NCI-H2171 treated with DMSO at 0.1 percent for 48 hours (cell line): Measurements from ENCODE around the gene MICAL2.

Experiments
- DNase-seq: peaks from one replicate; lab custom pipeline; 2025; lab: John Stamatoyannopoulos, UW

Gene MICAL2

DNA sequence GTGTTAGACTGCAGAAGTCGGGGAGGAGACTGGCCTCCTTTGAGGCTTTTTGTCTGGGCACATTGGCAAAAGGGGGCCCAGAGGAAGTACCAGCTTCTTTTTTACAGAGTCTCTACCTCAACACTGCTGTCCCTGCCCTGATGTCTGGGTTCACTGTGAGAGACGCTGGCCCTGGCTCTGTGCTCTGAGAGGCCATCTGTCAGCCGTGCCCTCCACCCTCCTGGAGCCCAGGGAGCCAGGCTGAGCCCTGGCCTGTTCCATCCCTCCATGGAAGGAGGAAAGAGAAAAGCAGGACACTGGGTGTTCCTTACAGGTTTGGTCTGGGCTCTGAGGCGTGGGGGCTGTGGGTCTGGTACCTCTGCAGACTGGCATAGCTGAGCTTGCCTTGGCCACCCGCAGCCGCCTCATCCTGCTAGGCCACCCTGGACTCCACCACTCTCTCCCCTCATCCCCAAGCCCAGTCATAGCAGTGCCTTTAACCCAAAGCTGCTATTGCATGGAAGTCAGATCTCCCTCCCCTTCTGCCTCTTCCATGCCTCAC lies 161.5 kb downstream of the MICAL2 start:
- peak; percentile 10 for DNase-seq

DNA sequence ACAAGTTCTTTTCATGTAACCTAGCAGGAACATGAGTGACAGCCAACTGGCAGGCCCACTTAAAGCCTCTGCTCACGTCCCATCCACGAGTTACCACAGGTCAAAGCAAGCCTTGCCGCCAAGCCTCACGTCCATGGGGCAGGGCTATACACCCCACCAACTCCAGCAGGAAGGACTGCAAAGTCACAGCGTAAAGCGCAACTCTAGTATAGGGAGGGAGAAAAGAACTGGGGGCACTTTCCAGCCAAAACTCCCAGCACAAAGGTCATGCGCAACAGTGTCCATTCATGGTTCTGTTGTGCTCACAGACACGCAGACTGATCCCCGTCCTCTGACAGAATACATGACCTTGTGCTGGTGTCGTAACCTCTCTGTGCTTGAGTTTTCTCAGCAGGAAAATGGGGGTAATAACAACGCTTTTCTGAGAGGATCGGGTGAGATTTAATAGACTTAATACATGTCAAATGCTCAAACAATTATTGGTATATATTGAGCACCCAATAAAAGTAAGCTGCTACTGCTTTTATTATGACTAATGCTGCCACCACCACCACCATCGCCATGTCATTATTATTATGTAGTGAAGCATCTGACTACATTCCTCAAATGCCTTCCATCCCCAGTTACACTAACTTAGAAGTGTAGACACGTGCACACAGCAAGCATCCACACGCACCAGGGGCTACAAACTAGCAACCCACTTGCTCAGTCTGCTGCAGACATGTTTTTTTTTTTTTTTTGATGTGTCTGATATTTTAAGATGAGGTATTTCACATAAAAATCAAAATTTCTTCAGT lies 162.6 kb downstream of the MICAL2 start:
- no peak for DNase-seq

DNA sequence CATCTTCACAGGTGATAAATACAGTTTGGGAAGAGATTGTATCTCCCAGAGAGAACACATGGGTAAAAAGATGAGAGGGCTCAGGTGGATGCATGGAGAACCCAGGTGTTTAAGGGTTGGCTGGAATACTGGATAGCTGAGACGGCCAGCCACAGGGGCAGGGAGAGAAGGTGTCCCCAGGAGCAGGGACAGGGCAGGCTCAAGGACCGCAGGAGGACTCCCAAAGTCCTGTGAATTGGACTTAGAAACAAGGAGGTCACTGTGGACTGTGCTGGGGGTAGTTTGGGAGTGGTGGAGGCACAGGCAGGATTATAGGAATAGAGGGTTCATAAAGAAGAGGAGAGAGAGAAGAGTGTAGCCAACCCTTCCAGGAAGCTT lies 163.2 kb downstream of the MICAL2 start:
- DNase-seq, result no peak

DNA sequence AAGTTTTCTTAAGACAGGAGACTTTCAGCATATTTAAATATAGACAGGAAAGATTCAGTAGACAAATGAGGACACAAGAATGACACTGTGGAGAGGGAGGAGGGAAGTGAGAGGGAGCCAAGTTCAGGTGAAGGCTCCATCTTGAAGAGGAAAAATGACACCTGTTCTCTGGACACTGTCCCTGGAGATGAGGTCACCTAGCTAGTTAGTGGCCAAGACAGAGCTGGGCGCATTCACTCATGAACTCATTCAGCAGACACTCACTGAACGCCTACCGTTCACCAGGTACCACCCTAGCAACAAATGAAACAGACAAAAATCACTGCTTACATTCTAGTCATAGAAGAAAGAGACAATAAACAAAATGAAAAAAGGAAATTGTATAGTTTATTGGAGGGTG lies 163.7 kb downstream of the MICAL2 start:
- no peak for DNase-seq

DNA sequence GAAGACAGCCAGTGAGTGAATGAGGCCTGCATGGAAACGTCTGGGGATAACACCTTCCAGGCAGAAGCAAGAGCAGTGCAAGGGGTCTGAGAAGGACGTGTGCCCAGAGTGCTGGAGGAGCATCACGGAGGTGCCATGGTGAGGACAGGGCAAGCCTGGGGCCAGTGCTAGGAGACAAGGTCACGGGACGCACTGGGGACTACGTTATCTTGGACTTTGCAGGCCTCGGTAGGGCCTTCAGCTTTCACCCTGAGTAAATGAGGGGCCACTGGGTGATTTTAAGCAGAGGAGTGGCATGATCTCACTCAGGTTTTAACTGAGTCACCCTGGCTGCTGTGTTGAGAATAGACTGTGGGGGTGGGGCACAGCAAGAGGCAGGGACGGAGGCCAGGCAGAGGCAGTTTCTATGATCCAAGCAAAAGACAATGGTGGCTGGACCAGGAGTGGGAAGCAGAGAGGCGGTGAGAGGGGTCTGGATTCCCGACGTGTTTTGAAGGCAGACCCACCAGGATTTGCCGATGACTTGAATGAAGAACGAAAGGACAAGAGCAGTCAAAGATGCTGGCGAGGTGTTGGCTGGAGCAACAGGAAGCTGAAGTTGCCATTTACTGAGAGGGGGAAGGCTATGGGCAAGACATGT lies 164.3 kb downstream of the MICAL2 start:
- DNase-seq, result no peak

DNA sequence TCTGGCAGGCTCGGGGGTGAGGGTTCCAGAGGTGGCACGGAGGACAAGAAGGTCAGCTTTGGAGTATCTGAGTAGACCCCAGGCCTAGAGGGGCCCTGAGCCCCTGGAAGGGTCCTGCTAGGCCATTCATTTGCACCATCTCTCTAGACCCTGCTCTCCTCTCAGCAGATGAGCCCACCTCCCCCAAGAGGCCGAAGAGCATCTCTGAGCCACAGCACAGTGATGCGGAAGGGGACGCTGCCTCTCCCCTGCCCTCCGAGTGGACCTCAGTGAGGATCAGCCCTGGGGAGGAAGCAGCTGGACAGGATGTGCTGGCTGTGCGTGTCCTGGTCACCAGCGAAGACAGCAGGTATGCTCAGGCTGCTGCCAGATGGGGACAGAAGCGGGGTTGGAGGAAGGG lies 165.4 kb downstream of the MICAL2 start:
- DNase-seq, result no peak

DNA sequence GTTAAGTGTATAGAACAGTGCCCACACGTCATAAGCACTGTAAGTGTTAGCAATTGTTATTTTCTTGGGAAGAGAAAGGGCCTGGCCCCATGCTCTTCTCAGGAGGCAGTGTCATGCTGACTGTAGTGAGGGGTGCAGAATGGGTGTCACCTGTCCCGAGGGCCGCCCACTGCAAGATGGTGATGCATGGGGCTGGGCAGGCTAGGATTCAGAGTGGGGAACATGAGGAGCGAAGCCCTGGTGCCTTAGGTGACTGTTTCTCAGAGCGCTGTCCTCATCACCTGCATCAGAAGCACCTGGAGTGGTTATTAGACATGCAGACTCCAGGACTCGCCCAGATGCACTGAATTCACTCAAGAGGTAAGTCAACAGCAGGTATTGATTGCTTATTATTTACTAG lies 166.0 kb downstream of the MICAL2 start:
- DNase-seq, result no peak

DNA sequence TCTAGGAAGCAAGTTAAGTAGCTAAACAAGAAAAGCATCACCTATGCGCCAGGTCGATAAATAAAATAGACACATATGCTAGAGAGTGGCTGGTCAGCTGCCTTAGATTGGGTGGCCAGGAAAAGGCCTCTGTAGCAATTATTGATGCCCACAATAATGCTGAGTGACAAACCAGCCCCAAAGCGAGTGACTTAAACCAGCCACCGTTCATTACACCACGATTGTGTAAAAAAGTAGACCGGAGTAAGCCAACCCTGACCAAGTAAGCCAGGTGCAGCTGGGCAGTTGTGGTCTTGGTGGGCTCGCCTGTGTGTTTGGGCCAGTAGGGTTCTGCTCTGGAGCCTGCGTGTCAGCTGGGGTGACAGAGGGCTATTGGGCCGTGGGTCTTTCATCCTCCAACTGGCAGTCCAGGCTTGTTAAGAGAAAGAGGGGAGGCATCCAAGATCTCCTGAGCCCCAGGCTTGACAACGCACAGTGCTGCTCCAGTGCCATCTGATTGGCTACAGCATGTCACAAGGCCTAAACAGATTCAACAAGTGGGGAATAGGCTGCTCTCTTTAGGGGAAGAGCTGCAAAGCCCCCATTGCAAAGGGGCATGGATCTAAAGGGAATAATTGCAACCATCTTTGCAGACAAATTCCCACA lies 166.6 kb downstream of the MICAL2 start:
- no peak for DNase-seq

DNA sequence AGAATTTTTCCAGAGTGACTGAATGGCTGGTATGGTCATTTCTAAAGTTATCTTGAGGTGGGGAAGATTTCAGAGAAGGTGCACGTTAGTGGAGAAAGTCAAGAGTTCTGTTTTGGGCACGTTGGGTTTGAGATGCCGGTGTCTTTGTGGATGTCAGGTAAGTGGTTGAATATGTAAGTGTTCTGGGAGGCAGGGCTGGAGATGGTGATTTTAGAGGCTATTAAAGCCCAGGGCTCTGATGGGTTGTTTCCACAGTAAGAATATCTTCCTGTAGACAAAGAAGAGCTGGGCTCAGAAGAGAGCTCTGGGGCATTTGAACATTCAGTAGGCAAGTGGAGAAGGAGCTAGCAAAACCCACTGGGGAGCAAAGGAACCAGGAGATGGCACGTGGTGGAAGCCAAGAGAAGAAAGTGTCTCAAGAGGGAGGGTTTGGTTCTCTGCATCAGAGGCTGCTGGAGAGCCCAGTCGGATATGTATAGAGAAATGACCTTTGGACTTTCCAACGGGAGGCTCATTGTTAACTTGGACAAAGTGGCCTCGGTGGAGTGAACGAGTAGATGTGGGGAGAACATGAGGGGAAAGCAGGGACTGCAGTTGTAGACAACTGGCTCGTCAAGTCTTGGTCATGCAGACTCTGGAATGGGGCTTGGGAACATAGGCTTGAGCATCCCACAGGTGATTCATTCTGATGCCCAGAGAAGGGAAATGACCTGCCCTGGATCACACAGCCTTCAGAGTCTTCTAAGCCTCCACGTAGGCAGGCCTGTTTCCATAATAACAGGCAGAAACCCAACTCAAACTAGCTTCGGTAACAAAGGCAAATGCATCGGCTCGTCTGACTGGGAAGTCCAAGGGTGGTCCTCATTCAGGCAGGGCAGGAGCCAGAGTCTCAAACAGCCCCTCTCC lies 168.6 kb downstream of the MICAL2 start:
- DNase-seq, result no peak

DNA sequence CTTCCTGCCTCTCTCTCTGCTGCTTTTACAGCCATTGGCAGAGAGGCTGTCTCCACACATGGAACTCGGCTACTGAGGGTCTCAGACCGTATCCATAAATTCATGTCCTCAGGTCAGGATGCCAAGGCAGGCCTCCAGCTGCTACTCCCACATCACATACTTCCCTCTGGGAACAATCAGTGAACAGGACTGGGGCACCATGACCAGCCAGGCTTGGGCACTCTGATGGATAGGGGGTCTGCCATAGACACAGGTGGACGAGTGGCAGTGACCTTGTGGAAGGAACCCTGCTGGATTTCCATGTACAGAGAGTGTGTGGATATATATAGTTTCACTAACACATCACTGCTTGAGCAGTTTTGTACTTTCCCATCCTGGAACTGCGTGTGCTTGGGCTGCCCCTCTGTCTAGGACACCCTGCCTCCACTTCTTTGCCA lies 169.3 kb downstream of the MICAL2 start:
- no peak for DNase-seq

DNA sequence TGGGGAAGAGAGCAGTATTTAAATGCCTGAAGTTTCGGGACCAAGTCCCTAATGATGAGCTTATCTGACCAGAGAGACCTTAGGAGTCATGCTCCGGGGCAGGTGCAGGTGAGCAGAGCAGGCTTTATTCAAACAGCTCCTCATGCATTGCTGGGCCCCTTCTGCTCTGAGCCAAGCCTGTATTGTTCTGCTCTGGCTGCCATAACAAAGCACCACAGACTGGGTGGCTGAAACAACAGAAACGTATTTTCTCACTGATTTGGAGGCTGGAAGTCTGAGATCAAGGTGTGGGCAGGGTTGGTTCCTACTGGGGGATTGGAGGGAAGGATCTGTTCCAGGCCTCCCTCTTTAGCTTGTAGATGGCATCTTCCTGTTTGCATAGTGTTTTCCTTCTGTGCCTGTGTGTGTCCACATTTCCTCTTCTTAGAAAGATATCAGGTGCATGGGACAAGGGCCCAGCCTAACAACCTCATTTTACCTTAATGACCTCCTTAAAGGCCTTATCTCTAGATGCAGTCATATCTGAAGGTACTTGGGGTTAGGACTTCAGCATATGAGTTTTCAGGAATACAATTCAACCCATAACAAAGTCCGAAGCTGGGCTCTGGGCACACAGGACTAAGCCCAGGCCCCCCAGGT lies 169.9 kb downstream of the MICAL2 start:
- DNase-seq, result no peak

DNA sequence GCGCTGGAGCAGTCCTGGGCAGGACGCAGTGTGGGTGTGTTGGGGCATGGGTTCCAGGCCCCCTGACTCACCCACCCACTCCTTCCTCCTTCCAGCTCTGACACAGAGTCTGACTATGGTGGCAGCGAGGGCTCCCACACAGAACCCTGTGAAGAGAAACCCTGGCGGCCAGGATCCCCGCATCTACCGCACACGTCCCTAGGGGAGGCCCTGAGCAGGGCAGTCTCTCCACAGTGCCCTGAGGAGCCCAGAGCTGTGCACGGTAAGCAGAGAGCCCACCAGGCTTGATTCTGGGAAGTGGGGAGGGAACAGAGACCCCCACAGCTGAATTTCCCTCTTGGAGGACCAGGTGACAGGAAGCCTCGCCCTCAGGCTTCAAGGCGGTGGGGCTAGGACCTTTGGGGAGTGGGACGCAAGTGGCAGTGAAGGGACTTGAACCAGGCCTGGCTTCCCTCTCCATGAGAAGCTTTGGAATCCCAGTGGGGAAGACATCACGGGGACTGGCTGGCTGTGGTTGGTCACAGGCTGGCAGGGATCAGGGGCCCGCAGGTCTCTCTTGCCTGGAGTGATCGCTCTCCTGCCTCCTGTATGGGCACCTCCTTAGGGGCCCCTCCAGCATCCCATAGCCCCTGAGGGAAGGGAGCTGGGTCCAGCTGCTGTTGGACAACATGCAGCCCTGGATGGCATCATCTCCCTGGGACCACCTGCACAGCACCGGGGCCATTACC lies 170.6 kb downstream of the MICAL2 start:
- no peak for DNase-seq

DNA sequence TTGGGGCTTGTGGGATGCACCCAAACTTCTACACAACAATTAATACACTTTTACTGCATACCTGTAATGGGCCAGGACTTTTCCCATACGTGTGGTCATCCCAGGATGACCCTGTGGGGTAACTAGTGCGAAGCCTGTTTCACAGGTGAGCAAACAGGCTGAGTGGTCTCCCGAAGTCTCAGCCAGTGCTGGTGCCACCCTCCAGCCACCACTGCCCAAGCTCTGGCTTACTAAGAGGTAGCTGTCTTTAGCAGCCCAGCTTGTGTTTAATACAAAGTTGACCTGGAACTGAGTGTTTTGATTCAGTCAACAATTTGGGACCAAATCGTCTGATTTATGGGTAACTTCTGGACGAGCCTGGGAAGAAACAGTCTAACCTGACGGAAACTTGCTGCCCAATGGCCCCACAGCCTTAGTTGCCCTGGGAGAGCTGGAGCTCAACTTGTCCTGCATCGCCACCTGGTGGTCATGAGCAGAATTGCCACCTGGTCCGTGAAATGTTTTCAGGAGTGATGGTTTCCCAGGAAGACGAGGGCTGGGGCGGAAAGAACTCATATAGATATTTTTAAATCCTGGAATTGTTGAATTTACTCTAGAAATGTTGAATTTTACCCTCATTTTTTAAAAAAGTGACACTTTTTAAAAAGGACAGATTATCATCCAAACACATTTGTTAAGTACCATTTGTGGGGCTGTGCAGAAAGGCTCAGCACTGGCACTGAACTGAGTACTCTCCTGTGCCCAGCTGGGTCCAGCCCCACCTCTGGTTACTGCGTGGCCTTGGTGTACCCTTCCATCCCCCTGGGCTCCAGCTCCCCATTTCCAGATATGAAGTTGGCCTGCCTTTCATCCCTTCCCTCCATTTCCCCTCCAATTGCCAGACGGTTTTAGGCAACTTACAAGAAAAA lies 171.4 kb downstream of the MICAL2 start:
- peak; percentile 53 for DNase-seq

DNA sequence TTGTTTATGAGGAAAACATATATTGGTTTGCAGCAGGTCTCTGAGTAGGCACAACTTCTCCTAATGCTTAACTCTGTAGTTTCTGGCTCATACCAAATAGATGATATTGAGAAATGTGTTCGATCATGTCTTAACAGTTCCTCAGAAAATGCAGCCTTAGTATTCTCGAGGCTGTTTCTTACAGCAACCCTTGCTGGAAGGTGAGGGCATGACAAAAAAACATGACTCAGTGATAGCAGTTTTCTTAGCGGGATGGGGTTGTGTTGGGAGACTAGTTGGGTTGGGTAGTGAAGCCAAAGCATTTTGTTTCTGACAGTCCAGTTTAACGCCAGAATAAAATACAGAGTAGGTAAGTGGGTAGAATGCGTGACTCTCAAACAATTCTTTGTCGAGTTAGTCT lies 172.3 kb downstream of the MICAL2 start:
- DNase-seq, result no peak

DNA sequence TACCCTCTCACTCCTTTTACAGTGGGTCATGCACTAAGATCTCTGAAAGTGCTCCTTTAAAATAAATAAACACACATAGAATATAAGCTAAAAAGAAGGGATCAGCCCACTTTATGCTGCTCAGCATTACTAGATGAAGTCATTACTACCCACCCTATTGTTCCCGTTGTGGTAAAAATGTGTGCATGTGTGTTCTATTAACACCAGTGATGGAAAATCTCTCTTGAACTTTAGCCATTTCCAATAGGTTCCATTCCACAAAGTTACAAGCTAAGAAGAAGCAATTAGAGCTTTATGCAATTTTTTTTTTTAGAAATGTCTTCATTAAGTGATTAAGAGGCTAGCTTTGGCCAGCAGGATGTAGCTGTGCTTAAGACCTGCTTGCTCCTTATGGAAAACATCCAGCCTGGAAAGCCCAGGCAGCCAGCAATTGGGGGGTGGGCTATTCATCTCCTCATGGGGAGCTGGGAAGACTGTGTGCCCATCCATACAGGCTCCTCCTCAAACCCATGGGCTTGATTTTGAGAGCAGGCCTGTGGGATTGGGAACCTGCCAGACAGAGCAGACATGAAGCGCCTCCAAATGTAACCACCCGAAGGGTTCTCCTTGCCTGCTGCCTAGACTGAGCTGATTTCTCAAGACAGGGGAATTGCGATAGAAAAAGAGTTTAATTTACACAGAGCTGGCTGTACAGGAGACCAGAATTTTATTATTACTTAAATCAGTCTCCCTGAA lies 174.1 kb downstream of the MICAL2 start:
- no peak for DNase-seq

DNA sequence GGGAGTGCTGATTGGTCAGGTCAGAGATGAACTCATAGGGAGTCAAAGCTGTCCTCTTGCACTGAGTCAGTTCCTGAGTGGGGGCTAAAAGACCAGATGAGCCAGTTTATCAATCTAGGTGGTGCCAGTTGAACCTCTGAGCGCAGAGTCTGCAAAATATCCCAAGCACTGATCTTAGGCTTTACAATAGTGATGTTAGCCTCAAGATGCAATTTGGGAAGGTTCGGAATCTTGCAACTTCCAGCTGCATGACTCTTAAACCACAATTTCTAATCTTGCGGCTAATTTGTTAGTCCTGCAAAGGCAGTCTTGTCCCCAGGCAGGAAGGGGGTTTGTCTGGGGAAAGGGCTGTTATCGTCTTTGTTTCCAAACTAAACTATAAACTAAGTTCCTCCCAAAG lies 174.7 kb downstream of the MICAL2 start:
- no peak for DNase-seq

DNA sequence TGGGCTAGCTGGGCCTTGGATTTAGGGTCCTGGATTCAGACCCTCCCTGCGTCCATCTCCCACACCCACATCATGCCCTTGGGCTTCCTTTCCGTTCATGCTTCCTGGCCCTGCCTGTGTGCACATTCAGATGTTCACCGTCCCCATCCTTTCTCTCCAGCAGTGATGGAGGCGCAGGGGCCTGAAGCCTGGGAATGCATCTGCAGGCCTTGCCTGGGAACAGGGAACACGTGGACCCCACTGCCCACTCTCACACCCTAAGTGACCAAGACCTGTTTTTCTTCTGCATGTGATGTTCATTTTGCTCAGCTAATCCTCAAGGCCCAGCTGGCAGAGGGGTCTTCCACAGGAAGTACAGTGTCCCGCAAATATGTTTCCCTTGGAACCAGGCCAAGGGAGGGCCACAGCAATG lies 175.4 kb downstream of the MICAL2 start:
- no peak for DNase-seq

DNA sequence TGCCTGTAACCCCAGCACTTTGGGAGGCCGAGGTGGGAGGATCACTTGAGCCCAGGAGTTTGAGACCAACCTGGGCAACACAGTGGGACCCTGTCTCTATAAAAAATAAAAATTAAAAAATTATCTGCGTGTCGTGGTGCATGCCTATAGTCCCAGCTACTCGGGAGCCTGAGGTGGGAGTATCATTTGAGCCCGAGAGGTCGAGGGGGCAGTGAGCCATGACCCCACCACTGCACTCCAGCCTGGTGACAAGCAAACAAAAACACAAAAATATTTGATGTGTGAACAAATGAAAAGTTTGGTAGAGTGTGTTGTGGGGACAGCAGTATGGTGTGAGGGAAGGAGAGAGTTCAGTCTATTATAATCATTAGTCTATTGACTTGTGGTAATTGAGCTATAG lies 176.2 kb downstream of the MICAL2 start:
- DNase-seq, result no peak

DNA sequence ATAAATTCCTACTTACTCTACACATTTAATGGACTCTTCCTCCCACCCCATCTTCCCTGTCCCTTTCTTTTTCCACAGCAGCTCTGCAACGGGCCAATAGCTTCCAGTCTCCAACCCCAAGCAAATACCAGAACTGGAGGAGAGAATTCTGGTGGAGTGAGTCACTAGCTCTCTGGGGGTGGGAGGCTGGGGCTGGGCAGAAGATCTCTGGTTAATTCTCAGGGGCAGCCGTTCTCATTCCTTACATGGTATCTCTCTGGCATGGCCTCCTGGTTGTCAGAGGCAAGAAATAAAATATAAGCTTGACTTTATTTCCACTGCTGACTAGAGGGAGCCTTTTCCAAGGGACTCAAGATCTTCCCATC lies 176.6 kb downstream of the MICAL2 start:
- DNase-seq, result no peak
